ENCODE measurements around the gene RRP9. TPM values are rescaled to one million over a fixed set of nuclear protein-coding genes. Genes with fewer than 3 reads are reported as not detected.

The RRP9 gene
- total and polyA plus RNA-seq, 12 donors = 13.4 to 39.8 (median 20.5) TPM

- peaks cover 25 to 35% of the 10 kb centered on the region in 2 donors for H3K4me1 ChIP-seq (replicated peaks in 1 of 2)
- H3K27me3 ChIP-seq = no peaks in the 10 kb centered on the region
- intact Hi-C loops (cut with DNase I) = no loop called here
- no peak overlapping the region for H3K4me3 ChIP-seq
- no peak for DNase-seq
- no peaks in the 10 kb centered on the region for H3K9me3 ChIP-seq (replicated peaks in 1 of 3)
- 73 to 100% (median 81%) methylated on average over 1 to 4 of the region's 4 CpGs for WGBS, 4 donors
- no peaks in the 10 kb centered on the region for H3K36me3 ChIP-seq (replicated peaks in 1 of 2)
- TF ChIP-seq CTCF (IDR thresholded peaks at IDR 0.05) (no peak), POLR2A (IDR thresholded peaks at IDR 0.05) (no peak)
- no peak overlapping the region for H3K27ac ChIP-seq
These were observed 36.4 kb upstream of the RRP9 start for GRCh38 chr3:51978143-51978502.

DNA sequence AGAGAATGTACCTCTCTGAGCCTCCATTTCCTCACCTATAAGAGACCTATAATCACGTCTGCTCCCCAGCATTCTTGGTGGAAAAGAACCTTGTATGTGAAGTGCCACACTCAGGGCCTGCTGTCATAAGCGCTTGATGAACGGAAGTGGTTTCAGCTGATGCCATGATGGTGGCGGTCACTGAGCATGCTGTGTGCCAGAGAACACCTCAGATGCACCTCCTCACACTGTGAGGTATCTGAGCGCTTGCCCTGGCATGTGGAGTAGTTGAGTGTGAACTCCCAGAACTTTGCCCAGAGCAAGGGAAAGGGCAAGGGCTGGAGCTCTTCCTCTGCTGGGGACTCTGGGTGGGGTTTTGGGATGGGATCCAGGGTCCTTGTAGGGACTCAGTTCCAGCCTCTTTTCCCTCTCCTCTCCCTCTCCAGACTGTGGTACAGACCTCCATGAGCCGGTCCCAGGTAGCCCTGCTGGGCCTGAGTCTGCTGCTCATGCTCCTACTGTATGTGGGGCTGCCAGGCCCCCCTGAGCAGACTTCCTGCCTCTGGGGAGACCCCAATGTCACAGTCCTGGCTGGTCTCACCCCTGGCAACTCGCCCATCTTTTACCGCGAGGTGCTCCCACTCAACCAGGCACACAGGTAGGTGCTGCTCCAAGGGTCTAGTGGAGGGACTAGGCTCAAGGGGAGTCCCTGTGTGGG is 35.9 kb upstream of the RRP9 start:
- intact Hi-C loops (cut with DNase I) = no loop called here
- TF ChIP-seq CTCF (IDR thresholded peaks at IDR 0.05) = no peak
- Histone ChIP-seq H3K4me3 (no peak overlapping the region), H3K4me1 (replicated peaks in 1 of 2) (peaks cover 23 to 39% of the 10 kb centered on the region in 2 donors), H3K36me3 (replicated peaks in 1 of 2) (no peaks in the 10 kb centered on the region), H3K9me3 (replicated peaks in 1 of 3) (no peaks in the 10 kb centered on the region), H3K27ac (peak overlapping the region in 1 of 5 donors; percentile 99), H3K27me3 (no peaks in the 10 kb centered on the region)
- DNase-seq = no peak
- WGBS, 4 donors = 84 to 94% (median 90%) methylated on average over 3 to 9 of the region's 9 CpGs

DNA sequence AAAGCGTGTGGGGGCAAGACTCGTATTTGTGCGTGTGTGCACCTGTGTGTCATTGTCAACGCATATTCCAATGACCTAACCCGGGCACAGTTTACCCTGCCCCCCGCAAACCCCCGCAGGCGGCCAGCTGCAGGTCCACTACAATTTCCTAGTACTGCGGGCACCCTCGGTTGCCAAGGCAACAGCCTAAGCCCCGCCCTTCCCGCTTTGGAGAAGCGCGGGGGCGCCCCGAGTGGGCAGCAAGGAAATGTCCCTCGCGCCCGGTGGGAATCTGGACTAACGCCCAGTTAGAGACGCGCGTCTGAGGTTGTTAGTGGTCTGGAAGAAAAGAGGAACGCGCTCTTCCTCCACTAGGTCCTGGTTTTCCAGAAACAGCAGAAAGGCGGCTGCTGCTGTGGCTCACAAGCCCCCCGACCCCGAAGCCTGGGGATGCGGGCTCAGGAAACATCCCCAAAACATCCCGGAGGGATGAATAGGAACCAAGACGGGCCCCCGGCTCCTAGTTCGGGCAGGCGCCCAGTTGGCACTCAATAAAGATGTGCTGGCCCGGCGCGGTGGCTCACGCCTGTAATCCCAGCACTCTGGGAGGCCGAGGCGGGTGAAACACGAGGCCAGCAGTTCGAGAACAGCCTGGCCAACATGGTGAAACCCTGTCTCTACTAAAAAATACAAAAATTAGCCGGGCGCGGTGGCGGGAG is 34.3 kb upstream of the RRP9 start:
- H3K36me3 ChIP-seq (replicated peaks in 1 of 2) = no peaks in the 10 kb centered on the region
- WGBS, 4 donors = 33 to 35% (median 34%) methylated on average over 44 to 46 of the region's 46 CpGs
- H3K4me3 ChIP-seq = peak overlapping the region in 1 of 4 donors; percentile 53
- H3K27ac ChIP-seq = peak overlapping the region in 3 of 5 donors; percentile 17 to 99 (median 93)
- intact Hi-C loops (cut with DNase I) = no loop called here
- no peak for TF ChIP-seq POLR2A (IDR thresholded peaks at IDR 0.05)
- TF ChIP-seq CTCF (IDR thresholded peaks at IDR 0.05) = no peak
- H3K4me1 ChIP-seq (replicated peaks in 1 of 2) = peaks cover 16 to 42% of the 10 kb centered on the region in 2 donors
- peak; percentile 76 to 94 (median 81) for DNase-seq
- no peaks in the 10 kb centered on the region for H3K9me3 ChIP-seq (replicated peaks in 1 of 3)
- no peaks in the 10 kb centered on the region for H3K27me3 ChIP-seq

GRCh38 chr3:51974963-51975851 is 33.5 kb upstream of the RRP9 start, which contains the start of gene ABHD14A:
TSS of gene ABHD14A (plus strand) at chr3:51975064. CDS start at chr3:51975136, 72 bp downstream.
- no peaks in the 10 kb centered on the region for H3K9me3 ChIP-seq (replicated peaks in 1 of 3)
- peaks cover 24 to 50% of the 10 kb centered on the region in 2 donors for H3K4me1 ChIP-seq (replicated peaks in 1 of 2)
- TF ChIP-seq CTCF (IDR thresholded peaks at IDR 0.05) (no peak), POLR2A (IDR thresholded peaks at IDR 0.05) (peak; percentile 58 to 80)
- 0 to 1% (median 0%) methylated on average over 25 to 63 of the region's 63 CpGs for WGBS, 4 donors
- H3K27me3 ChIP-seq = no peaks in the 10 kb centered on the region
- peak within 1 kb of the TSS; percentile 93 to 100 (median 99) for H3K27ac ChIP-seq
- no peaks in the 10 kb centered on the region for H3K36me3 ChIP-seq (replicated peaks in 1 of 2)
- DNase-seq = peak; percentile 68 to 79 (median 77)
- intact Hi-C loops (cut with DNase I) = no loop called here
- H3K4me3 ChIP-seq = peak within 1 kb of the TSS in 3 of 4 donors; percentile 20 to 53 (median 49)

Measured in adrenal gland (tissue), 12 donors.